ENCODE measurements around the gene ADAM12. TPM values are rescaled to one million over a fixed set of nuclear protein-coding genes. Genes with fewer than 3 reads are reported as not detected.

The ADAM12 gene
- total RNA-seq, 2 experiments from 2014 or later: 0.36 to 0.97 TPM

DNA sequence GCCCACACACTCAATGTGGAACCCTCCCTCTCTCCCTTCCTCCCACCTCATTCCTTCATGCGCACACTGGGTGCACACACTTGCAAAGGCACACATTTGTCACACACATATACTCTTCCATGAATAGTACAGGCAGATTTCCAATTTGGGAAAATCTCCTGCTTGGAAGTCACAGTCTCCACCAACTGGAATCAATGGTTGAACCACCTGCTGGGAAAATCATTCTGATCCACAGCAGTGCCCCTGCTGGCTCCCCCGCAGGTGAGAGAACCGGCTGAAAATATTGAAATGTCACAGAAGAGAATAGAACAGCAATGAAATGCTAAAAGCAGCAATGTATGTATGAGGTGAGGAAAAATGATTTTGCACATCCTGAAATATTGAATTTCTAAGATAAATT lies 232.7 kb downstream of the ADAM12 start:
- DNase-seq: no peak
- H3K4me1 Mint-ChIP-seq (ENCODE audit: low read depth): no peaks in the 10 kb centered on the region
- no peaks in the 10 kb centered on the region for H3K27me3 Mint-ChIP-seq
- H3K4me3 Mint-ChIP-seq: no peak overlapping the region
- H3K27ac Mint-ChIP-seq: no peak overlapping the region
- POLR2A ChIA-PET: no interaction called here
- CTCF ChIA-PET: no interaction called here
- no peaks in the 10 kb centered on the region for H3K9me3 Mint-ChIP-seq
- intact Hi-C loops (cut with micrococcal nuclease): no loop called here
- H3K36me3 Mint-ChIP-seq: no peaks in the 10 kb centered on the region

DNA sequence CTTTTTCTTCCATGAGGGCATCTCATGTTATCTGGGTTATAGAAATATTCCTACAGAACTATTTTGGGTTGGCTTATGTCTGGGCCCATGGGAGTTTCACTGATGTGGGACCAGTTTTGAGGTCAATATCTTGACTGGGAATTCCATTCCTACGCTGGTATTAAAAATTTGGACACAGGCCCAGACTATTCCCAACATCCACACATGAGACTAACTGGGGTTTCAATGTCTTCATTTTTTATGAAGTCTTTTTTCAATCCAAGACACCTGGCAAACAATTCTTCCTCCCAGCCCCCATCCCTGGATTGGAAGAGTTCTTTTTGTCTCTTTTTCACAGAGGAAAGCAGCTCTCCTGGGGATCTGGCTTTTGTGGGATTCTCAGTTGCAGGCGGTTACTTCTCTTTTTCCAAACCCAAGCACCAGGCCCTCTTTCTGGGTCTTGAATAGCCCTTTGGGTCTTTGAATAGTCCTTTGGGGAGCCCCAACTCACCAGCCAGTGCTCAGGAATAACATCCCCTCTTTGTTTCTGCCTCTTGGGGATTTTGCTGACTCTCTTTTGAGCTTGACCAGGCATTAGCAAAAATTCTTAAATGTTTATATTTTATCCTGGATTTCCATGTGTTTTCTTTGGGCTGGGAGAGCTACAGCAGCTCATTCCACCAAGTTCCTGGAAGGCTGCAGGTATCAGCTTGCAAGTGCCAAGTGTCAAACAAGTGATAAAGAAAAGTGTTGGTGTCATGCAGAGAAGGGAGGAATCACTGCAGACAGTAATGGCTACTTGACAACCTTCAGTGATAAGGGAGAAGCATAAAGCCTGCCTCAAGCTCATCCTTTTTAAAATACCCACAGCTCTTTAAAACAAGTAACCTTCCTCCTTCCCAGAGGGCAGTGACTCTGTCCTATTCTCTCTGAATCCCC lies 234.3 kb downstream of the ADAM12 start:
- POLR2A ChIA-PET: no interaction called here
- Mint-ChIP-seq H3K9me3 (no peaks in the 10 kb centered on the region), H3K36me3 (no peaks in the 10 kb centered on the region), H3K27me3 (no peaks in the 10 kb centered on the region), H3K4me1 (ENCODE audit: low read depth) (no peaks in the 10 kb centered on the region), H3K4me3 (no peak overlapping the region), H3K27ac (no peak overlapping the region)
- no peak for DNase-seq
- CTCF ChIA-PET: no interaction called here
- intact Hi-C loops (cut with micrococcal nuclease): no loop called here

DNA sequence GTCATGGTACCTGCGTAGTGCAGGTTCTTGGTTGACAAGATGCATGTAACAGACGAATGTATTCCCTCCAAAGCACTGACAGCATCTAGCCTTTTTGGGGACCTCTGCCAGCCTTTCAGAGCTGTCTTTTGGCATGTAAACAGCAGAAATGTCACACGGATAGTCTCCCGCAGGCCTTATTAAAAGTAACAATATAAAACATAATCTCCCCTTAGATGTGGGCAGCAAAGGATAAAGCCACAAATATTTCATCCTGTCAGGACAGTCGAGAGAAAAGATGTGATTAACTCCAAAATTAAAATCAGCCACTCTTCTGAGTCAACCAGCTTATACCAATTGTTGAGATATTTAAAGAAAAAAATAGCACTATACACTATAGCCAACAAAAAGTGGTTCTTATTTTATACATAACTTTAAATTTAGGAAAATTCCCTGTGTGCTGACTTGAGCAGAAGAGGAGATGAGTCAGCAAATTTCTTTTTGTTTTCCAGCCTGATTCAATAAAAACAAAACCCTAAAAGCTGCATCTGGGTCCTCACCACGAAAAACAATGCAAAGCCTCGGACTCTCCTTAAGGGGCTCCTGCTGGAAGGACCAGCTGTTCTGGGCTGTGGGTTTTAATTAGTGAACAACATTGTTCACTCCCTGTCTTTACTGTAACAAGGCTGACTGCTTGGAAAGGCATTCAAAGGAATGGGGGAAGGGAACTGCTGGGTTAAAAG lies 240.2 kb downstream of the ADAM12 start:
- no peak overlapping the region for H3K27ac Mint-ChIP-seq
- no peak overlapping the region for H3K4me3 Mint-ChIP-seq
- CTCF ChIA-PET: no interaction called here
- POLR2A ChIA-PET: no interaction called here
- intact Hi-C loops (cut with micrococcal nuclease): no loop called here
- H3K36me3 Mint-ChIP-seq: no peaks in the 10 kb centered on the region
- peaks cover 5% of the 10 kb centered on the region for H3K9me3 Mint-ChIP-seq
- H3K4me1 Mint-ChIP-seq (ENCODE audit: low read depth): no peaks in the 10 kb centered on the region
- no peak for DNase-seq
- no peaks in the 10 kb centered on the region for H3K27me3 Mint-ChIP-seq

DNA sequence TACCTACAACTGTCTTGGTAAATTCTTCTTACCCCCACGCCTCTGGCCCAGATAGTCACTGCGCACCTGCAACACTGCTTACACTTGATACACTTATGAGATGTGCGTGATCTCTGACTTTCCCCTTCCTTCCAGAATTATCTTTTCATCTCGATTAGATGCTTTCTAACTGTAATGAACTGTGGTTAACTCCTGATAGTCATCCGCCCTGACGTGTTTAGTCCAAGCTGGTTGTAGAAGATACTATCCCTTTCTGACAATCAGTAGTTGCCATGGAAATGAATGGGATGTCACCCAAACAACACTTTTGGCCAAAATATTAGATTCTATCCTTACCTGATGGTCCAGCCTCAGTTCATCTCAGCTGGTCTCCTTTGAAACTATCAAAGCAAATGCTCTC lies 241.5 kb downstream of the ADAM12 start:
- Mint-ChIP-seq H3K27ac (no peak overlapping the region), H3K4me1 (ENCODE audit: low read depth) (no peaks in the 10 kb centered on the region), H3K36me3 (no peaks in the 10 kb centered on the region), H3K4me3 (no peak overlapping the region), H3K9me3 (peaks cover 8% of the 10 kb centered on the region), H3K27me3 (no peaks in the 10 kb centered on the region)
- CTCF ChIA-PET: no interaction called here
- intact Hi-C loops (cut with micrococcal nuclease): no loop called here
- POLR2A ChIA-PET: no interaction called here
- no peak for DNase-seq

DNA sequence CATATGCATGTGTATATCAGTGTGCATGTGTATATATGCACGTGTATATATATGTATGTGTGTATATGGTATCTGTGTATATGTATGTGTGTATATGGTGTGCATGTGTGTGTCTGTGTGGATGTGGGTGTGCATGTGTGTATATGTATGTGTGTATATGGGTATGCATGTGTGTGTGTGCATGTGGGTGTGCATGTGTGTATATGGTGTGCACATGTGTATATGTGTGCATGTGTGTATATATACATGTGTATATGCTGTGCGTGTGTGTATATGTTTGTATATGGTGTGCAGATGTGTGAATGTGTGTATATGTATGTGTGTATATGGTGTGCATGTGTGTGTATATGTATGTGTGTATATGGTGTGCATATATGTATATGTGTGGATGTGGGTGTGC lies 245.2 kb downstream of the ADAM12 start:
- H3K9me3 Mint-ChIP-seq: peaks cover 8% of the 10 kb centered on the region
- ChIA-PET CTCF (no interaction called here), POLR2A (no interaction called here)
- H3K4me1 Mint-ChIP-seq (ENCODE audit: low read depth): no peaks in the 10 kb centered on the region
- no peak overlapping the region for H3K27ac Mint-ChIP-seq
- DNase-seq: no peak
- no peaks in the 10 kb centered on the region for H3K36me3 Mint-ChIP-seq
- intact Hi-C loops (cut with micrococcal nuclease): no loop called here
- no peak overlapping the region for H3K4me3 Mint-ChIP-seq
- H3K27me3 Mint-ChIP-seq: no peaks in the 10 kb centered on the region

DNA sequence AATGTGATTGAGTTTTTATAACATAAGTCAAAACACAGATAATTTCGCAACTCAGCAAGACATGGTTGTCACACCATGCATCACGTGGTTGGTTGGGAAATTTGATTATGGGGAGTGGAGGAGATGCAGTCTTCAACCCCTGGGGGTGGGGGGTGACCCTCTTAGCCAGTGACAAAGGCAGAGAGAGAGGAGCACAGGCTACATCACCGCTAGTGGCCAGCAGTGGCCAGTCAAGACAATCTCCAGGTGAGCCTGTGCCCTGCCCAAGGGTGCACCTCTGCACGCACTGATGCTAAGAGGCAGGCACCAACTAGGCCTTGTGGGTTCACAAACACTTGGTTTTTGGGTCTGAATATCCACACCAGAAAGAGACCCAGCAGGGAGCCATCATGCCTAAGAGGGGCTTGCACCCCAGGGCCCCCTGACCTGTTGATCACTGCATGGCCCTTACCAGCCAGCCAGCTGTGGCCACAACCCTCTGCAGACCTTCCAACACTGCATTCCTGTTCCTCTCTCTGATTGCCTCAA lies 247.5 kb downstream of the ADAM12 start:
- no peaks in the 10 kb centered on the region for H3K4me1 Mint-ChIP-seq (ENCODE audit: low read depth)
- no peak for DNase-seq
- intact Hi-C loops (cut with micrococcal nuclease): no loop called here
- POLR2A ChIA-PET: no interaction called here
- CTCF ChIA-PET: no interaction called here
- no peak overlapping the region for H3K27ac Mint-ChIP-seq
- H3K9me3 Mint-ChIP-seq: peaks cover 8% of the 10 kb centered on the region
- no peak overlapping the region for H3K4me3 Mint-ChIP-seq
- no peaks in the 10 kb centered on the region for H3K36me3 Mint-ChIP-seq
- no peaks in the 10 kb centered on the region for H3K27me3 Mint-ChIP-seq

DNA sequence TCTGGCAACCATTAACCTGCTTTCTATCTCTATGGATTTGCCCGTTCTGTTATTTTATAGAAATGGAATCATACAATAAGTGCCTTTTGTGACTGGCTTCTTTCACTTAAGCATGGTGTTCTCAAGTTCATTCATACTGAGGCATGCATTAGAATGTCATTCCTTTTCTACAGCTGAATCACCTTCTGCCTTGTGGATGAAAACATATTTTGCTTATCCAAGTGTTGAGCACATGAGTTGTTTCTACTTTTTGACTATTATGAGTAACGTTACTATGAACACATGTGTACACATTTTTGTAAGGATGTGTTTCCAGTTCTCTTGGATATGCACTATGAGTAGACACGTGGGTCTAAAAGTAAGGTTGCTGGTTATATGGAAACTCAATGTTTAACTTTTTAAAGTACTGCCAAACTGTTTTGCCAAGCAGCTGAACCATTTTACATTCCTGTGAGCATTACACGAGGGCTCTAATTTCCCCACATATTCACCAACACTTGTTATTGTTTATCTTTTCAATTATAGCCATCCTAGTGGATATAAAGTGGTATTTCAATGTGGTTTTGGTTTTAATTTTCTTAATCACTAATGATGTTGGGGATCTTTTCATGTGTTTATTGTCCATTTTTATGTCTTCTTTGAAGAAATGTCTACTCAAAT lies 250.6 kb downstream of the ADAM12 start:
- no peak for DNase-seq
- peaks cover 2% of the 10 kb centered on the region for H3K9me3 Mint-ChIP-seq
- H3K4me1 Mint-ChIP-seq (ENCODE audit: low read depth): no peaks in the 10 kb centered on the region
- no peak overlapping the region for H3K4me3 Mint-ChIP-seq
- no peaks in the 10 kb centered on the region for H3K36me3 Mint-ChIP-seq
- CTCF ChIA-PET: no interaction called here
- POLR2A ChIA-PET: no interaction called here
- intact Hi-C loops (cut with micrococcal nuclease): no loop called here
- H3K27ac Mint-ChIP-seq: no peak overlapping the region
- no peaks in the 10 kb centered on the region for H3K27me3 Mint-ChIP-seq

DNA sequence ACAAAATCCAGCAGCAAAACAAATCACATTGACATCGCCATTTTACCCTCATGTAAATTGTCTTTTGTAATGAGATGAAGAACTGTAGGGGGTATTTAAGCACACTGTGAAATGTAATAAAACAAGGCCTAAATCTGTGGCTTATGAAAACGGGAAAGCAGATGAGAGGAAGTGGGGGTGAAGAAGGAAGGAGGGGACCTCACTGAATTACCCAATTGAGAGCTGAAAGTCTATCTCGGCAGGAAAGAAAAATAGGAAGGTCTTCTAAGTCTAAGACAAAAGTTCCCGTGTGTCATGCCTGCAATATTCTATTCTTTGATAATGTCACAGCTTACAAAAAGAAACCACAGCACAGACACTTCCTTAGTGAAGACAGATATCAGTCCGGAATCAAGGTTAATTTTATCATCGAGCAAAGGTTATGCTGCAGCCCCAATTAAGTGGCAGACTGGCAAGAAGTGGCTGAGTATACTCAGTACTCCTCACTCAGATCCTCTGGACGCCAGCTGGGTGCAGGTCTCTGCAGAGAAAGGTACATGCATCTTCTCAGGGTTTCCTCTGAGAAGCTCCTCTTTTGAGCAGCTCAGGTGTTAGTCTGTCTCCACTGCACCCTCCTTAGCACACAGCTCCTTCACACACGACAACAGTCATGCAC lies 252.2 kb downstream of the ADAM12 start:
- H3K9me3 Mint-ChIP-seq: no peaks in the 10 kb centered on the region
- H3K4me3 Mint-ChIP-seq: no peak overlapping the region
- H3K4me1 Mint-ChIP-seq (ENCODE audit: low read depth): no peaks in the 10 kb centered on the region
- no peak for DNase-seq
- H3K36me3 Mint-ChIP-seq: no peaks in the 10 kb centered on the region
- H3K27me3 Mint-ChIP-seq: no peaks in the 10 kb centered on the region
- ChIA-PET POLR2A (no interaction called here), CTCF (no interaction called here)
- no peak overlapping the region for H3K27ac Mint-ChIP-seq
- intact Hi-C loops (cut with micrococcal nuclease): no loop called here

DNA sequence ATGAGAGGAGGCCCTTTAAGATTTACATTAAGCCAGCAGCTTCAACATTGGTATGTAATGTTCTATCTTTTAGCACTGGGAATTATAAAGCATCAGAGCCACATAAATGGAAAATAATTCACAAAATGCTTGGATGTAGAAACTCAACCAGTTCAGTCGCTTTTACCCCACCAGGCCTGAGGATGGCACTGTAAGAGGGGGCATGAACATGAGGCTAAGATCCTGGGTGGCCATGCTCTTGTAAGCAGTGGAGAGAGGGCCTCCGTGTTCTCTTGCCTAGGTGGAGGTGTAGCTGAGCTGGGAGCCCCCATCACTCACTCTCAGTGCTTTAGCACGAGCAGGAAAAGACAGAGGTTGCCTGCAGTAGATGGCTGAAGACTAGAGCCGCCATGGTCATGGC lies 253.1 kb downstream of the ADAM12 start:
- ChIA-PET POLR2A (no interaction called here), CTCF (no interaction called here)
- H3K36me3 Mint-ChIP-seq: no peaks in the 10 kb centered on the region
- H3K27ac Mint-ChIP-seq: no peak overlapping the region
- no peaks in the 10 kb centered on the region for H3K4me1 Mint-ChIP-seq (ENCODE audit: low read depth)
- H3K27me3 Mint-ChIP-seq: no peaks in the 10 kb centered on the region
- intact Hi-C loops (cut with micrococcal nuclease): no loop called here
- no peak for DNase-seq
- no peak overlapping the region for H3K4me3 Mint-ChIP-seq
- H3K9me3 Mint-ChIP-seq: no peaks in the 10 kb centered on the region

DNA sequence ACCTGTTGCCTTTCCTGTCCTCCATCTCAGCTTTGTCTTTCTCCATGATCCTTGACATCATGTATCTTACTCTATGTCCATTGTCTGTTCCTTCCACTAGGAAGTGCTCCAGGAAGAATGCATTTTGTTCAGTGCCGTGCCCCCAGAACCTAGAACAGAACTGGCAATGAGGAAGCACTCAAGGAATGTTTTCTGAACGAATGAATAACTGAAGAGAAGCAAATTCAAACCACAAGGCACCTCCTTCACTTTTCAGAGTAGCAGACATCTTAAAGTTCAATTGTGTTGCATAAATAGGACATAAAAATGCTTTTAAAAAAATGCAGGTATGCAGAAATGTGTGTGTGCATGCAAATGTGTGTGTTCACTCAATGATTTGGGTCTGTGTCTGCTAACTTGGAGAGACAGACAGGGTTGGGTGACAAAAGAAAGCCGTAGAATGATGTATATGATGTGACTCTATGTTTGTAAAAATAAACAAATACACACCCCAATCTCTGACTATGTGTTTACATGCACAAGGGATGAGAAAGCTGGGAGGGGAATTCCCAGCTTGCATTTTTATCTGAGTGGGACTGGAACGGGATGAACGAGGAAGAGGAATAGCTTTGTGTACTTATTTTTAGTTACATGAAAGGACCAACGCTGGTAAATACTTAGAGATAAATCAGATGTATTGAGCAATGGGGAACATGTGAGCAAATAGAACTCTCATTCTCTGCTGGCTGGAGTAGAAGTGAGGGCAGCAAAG lies 254.2 kb downstream of the ADAM12 start:
- DNase-seq: no peak
- H3K4me3 Mint-ChIP-seq: no peak overlapping the region
- intact Hi-C loops (cut with micrococcal nuclease): no loop called here
- no peak overlapping the region for H3K27ac Mint-ChIP-seq
- ChIA-PET POLR2A (no interaction called here), CTCF (no interaction called here)
- no peaks in the 10 kb centered on the region for H3K27me3 Mint-ChIP-seq
- no peaks in the 10 kb centered on the region for H3K36me3 Mint-ChIP-seq
- H3K9me3 Mint-ChIP-seq: no peaks in the 10 kb centered on the region
- H3K4me1 Mint-ChIP-seq (ENCODE audit: low read depth): no peaks in the 10 kb centered on the region

DNA sequence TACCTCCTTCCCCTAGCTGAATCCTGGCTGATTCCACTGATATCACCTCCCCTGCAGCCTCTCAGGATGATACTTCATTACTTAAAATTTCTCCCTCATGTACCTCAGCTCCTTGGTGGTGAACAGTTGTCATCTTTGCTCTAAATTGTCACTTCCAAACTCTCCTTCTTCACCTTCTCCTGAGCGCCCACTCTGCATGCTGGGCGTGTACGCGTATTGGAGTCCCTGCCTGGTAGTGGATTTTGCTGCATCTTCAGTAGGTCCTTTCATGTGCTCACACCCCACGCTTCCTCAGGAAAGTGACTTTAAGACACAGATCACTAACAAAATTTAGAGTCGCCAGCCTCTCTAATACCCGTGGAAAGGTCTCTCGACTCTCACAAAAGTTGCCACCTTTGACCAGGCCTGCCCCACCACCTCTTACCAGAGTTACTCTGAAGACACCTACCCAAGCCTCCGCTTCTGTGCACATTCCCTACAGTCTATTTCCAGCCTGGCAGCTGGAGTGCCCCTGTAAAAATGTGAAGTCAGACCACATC lies 255.1 kb downstream of the ADAM12 start:
- intact Hi-C loops (cut with micrococcal nuclease): no loop called here
- ChIA-PET POLR2A (no interaction called here), CTCF (no interaction called here)
- H3K36me3 Mint-ChIP-seq: no peaks in the 10 kb centered on the region
- no peaks in the 10 kb centered on the region for H3K27me3 Mint-ChIP-seq
- H3K9me3 Mint-ChIP-seq: no peaks in the 10 kb centered on the region
- H3K27ac Mint-ChIP-seq: no peak overlapping the region
- no peaks in the 10 kb centered on the region for H3K4me1 Mint-ChIP-seq (ENCODE audit: low read depth)
- H3K4me3 Mint-ChIP-seq: no peak overlapping the region
- DNase-seq: no peak
